ENCODE results near the gene MGAT4A. TPM values are rescaled to one million over a fixed set of nuclear protein-coding genes. Genes with fewer than 3 reads are reported as not detected.

Gene MGAT4A
- total and polyA plus RNA-seq, 2 of the 13 experiments (the other 11 are each of a cell fraction or from before 2014, with no cell fraction given) = 47.2 to 90.9 TPM

GRCh38 chr2:98731894-98732349 lies 990 bp upstream of the MGAT4A start (continued):
- TF ChIP-seq ZNF713 (CRISPR knock-in tag; IDR thresholded peaks at IDR 0.05) (no peak), ZNF547 (CRISPR knock-in tag; IDR thresholded peaks at IDR 0.05) (no peak), REPIN1 (CRISPR knock-in tag; IDR thresholded peaks at IDR 0.05; ENCODE audit: borderline replicate concordance, low read depth) (no peak), KMT2A (CRISPR knock-in tag; IDR thresholded peaks at IDR 0.05) (no peak), CENPT (CRISPR knock-in tag; IDR thresholded peaks at IDR 0.05; ENCODE audit: low read depth) (no peak), TCF7 (IDR thresholded peaks at IDR 0.05; ENCODE audit: low read depth) (peak; percentile 46; the same call in 1 of the 2 replicates), MTERF4 (CRISPR knock-in tag; IDR thresholded peaks at IDR 0.05) (0 out of 2 replicates have a peak, but pooled peaks have one; percentile 18), ZNF24 (IDR thresholded peaks at IDR 0.05) (no peak; the same call in 1 of the 2 replicates), RXRB (CRISPR knock-in tag; IDR thresholded peaks at IDR 0.05; ENCODE audit: borderline replicate concordance) (peak; percentile 52; the same call in 1 of the 2 replicates), ZNF446 (CRISPR knock-in tag; IDR thresholded peaks at IDR 0.05) (0 out of 2 replicates have a peak, but pooled peaks have one; percentile 8), CCDC6 (CRISPR knock-in tag; IDR thresholded peaks at IDR 0.05) (0 out of 2 replicates have a peak, but pooled peaks have one; percentile 9), ZMYM3 (CRISPR knock-in tag; IDR thresholded peaks at IDR 0.05) (no peak), CBX5 (CRISPR knock-in tag; IDR thresholded peaks at IDR 0.05; ENCODE audit: borderline replicate concordance) (no peak), FOXA1 (IDR thresholded peaks at IDR 0.05) (no peak), FOXA1 (CRISPR knock-in tag; IDR thresholded peaks at IDR 0.05) (no peak), SIN3A (IDR thresholded peaks at IDR 0.05; ENCODE audit: borderline replicate concordance, low read depth, low read length) (0 out of 2 replicates have a peak, but pooled peaks have one; percentile 36), BCL3 (CRISPR knock-in tag; IDR thresholded peaks at IDR 0.05) (no peak), PAX8 (CRISPR knock-in tag; IDR thresholded peaks at IDR 0.05; ENCODE audit: borderline replicate concordance) (no peak), SOX13 (IDR thresholded peaks at IDR 0.05) (no peak), SOX13 (CRISPR knock-in tag; conservative IDR thresholded peaks at IDR 0.05 in 1 of 2, IDR thresholded peaks at IDR 0.05 in 1 of 2) (peak in 1 of 2 experiments; percentile 45; a peak in 2 of 4 replicates), STAT5B (CRISPR knock-in tag; IDR thresholded peaks at IDR 0.05) (no peak), SIX1 (CRISPR knock-in tag; IDR thresholded peaks at IDR 0.05; ENCODE audit: borderline replicate concordance) (peak; percentile 10; the same call in 1 of the 2 replicates), HDAC1 (CRISPR knock-in tag; IDR thresholded peaks at IDR 0.05) (0 out of 2 replicates have a peak, but pooled peaks have one; percentile 40), SATB2 (CRISPR knock-in tag; IDR thresholded peaks at IDR 0.05) (no peak), CBX1 (IDR thresholded peaks at IDR 0.05; ENCODE audit: low read depth) (no peak)
- TF ChIP-seq, protein P1, sequence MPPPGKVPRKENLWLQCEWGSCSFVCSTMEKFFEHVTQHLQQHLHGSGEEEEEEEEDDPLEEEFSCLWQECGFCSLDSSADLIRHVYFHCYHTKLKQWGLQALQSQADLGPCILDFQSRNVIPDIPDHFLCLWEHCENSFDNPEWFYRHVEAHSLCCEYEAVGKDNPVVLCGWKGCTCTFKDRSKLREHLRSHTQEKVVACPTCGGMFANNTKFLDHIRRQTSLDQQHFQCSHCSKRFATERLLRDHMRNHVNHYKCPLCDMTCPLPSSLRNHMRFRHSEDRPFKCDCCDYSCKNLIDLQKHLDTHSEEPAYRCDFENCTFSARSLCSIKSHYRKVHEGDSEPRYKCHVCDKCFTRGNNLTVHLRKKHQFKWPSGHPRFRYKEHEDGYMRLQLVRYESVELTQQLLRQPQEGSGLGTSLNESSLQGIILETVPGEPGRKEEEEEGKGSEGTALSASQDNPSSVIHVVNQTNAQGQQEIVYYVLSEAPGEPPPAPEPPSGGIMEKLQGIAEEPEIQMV (CRISPR knock-in tag; IDR thresholded peaks at IDR 0.05; ENCODE audit: low read depth) = no peak
